Adrenal gland (tissue), 12 donors: ENCODE data around the gene SRGAP3. TPM values are rescaled to one million over a fixed set of nuclear protein-coding genes. Genes with fewer than 3 reads are reported as not detected.

Experiments
- DNase-seq, 7 donors: peaks; one replicate each; pipeline ENCODE4 v3.0.0-alpha.2; 2019 to 2020
- H3K27ac ChIP-seq, 5 donors: fragments of 200-600 bp; sonication (generic) in 4 of 5; 1 replicate in 3 of 5; 2 replicates in 2 of 5; pipeline versions ENCODE4 v1.5.1 to v1.8.0; 2016 to 2020; ENCODE audit warnings: mild to moderate bottlenecking in 1 of 5
- H3K27me3 ChIP-seq: fragments of 200-600 bp; 2 replicates; pipeline ENCODE4 v1.8.0; 2021
- H3K36me3 ChIP-seq, 2 donors: fragments of 200-600 bp; replicated peaks in 1 of 2; 1 replicate in 1 of 2; 2 replicates in 1 of 2; pipeline versions ENCODE4 v1.5.1 to v1.8.0; 2018 to 2022
- H3K4me1 ChIP-seq, 2 donors: fragments of 200-600 bp; replicated peaks in 1 of 2; 1 replicate in 1 of 2; 2 replicates in 1 of 2; pipeline versions ENCODE4 v1.5.1 to v1.8.0; 2018 to 2021
- H3K4me3 ChIP-seq, 4 donors: fragments of 200-600 bp; sonication (generic) in 3 of 4; one replicate each; pipeline ENCODE4 v1.5.1; 2016 to 2018
- H3K9me3 ChIP-seq, 3 donors: fragments of 200-600 bp; sonication (generic) in 1 of 3; replicated peaks in 1 of 3; 1 replicate in 2 of 3; 2 replicates in 1 of 3; pipeline versions ENCODE4 v1.5.1 to v1.8.0; 2016 to 2021
- CTCF ChIP-seq, 6 experiments: fragments of 450-650 bp in 4 of 6; fragments of 200-600 bp in 2 of 6; sonication (generic) in 1 of 6; IDR thresholded peaks; 1 replicate in 5 of 6; 2 replicates in 1 of 6; pipeline versions ENCODE4 v1.5.1 to v1.8.0; 2016 to 2021; ENCODE audit warnings: antibody characterized with exemption in 6 of 6, mild to moderate bottlenecking in 2 of 6, moderate library complexity in 1 of 6
- POLR2A ChIP-seq, 2 donors: fragments of 450-650 bp; IDR thresholded peaks; one replicate each; pipeline ENCODE4 v1.6.1; 2017; ENCODE audit warnings: antibody characterized with exemption in 2 of 2, mild to moderate bottlenecking in 2 of 2, moderate library complexity in 1 of 2
- WGBS, 4 donors: extraction: QIAGEN DNeasy Blood & Tissue Kit in 2 of 4; methylation state at CpG; one replicate each; pipeline versions ENCODE4 v1.1.5 to v1.1.7; 2013 to 2017; 5-methylcytosine and 5-hydroxymethylcytosine counted together
- intact Hi-C, 2 donors: fragments of 100-400 bp; cut with DNase I; formaldehyde crosslinking; loops; one replicate each; pipeline versions ENCODE4 v1.14.1 to v1.15.0; 2022 to 2023
- polyA plus RNA-seq, 3 donors: library from polyadenylated mRNA; stranded (reverse); fragments of 200-250 nt in 2 of 3; fragments of 350-450 nt in 1 of 3; fragmentation: Illumina TruSeq in 1 of 3; extraction: RNeasy Lipid Tissue Mini Kit (QIAGEN cat#74804) in 1 of 3; gene quantifications; one replicate each; pipeline ENCODE4 v1.2.3, GENCODE V29; 2013 to 2014
- total RNA-seq, 9 donors: library from RNA; depleted of rRNA in 4 of 9; stranded (reverse); fragments of >200 nt in 4 of 9; fragments of 120-200 nt in 1 of 9; fragmentation: NEBNext Ultra II Directional in 1 of 9; extraction: Animal tissue kit (Norgen Biotek cat#: 25700) in 1 of 9; gene quantifications; one replicate each; pipeline versions ENCODE4 v1.1.0 to v1.2.4, GENCODE V29; 2013 to 2023
- donor health status: healthy with polysubstance abuse.
- donor health status: Bipolar disorder and iron deficiency.
- donor health status: DM: yes; HTN: yes; CAD: no.
- donor health status: DM: no; HTN: no; CAD: no.
- donor health status: DM: no; HTN: no; CAD: no.
- donor health status: DM: yes; HTN: yes; CAD: no.

Gene SRGAP3
- total and polyA plus RNA-seq, 12 donors = 3.3 to 35.0 (median 17.8) TPM

GRCh38 chr3:9214185-9214584 lies 35.3 kb downstream of the SRGAP3 start:
- intact Hi-C loops = no loop called here
- peak in 1 of 7 donors; percentile 26 for DNase-seq
- no peak overlapping the region for H3K4me3 ChIP-seq
- no peaks in the 10 kb centered on the region for H3K9me3 ChIP-seq
- peak overlapping the region in 2 of 5 donors; percentile 21 to 56 for H3K27ac ChIP-seq
- H3K36me3 ChIP-seq = no peaks in the 10 kb centered on the region
- TF ChIP-seq CTCF (IDR thresholded peaks at IDR 0.05) (no peak), POLR2A (IDR thresholded peaks at IDR 0.05) (no peak)
- no peaks in the 10 kb centered on the region for H3K27me3 ChIP-seq
- WGBS, 4 donors = 42 to 54% (median 52%) methylated on average over 3 of the region's 3 CpGs
- peaks cover 0 to 15% of the 10 kb centered on the region in 2 donors for H3K4me1 ChIP-seq

- H3K4me3 ChIP-seq = no peak overlapping the region
- no peak overlapping the region for H3K27ac ChIP-seq
- 87 to 94% (median 91%) methylated on average over 4 to 5 of the region's 5 CpGs for WGBS, 4 donors
- H3K4me1 ChIP-seq = peaks cover 0 to 15% of the 10 kb centered on the region in 2 donors
- H3K9me3 ChIP-seq = no peaks in the 10 kb centered on the region
- no peaks in the 10 kb centered on the region for H3K27me3 ChIP-seq
- TF ChIP-seq CTCF (IDR thresholded peaks at IDR 0.05) (no peak), POLR2A (IDR thresholded peaks at IDR 0.05) (no peak)
- no peaks in the 10 kb centered on the region for H3K36me3 ChIP-seq
- intact Hi-C loops = no loop called here
- no peak for DNase-seq
Observed at GRCh38 chr3:9213019-9213634, 36.3 kb downstream of the SRGAP3 start.

GRCh38 chr3:9211155-9211950 lies 38.1 kb downstream of the SRGAP3 start:
- peak in 1 of 7 donors; percentile 39 for DNase-seq
- Histone ChIP-seq H3K4me1 (peaks cover 0 to 15% of the 10 kb centered on the region in 2 donors), H3K4me3 (no peak overlapping the region), H3K9me3 (no peaks in the 10 kb centered on the region), H3K36me3 (no peaks in the 10 kb centered on the region), H3K27me3 (no peaks in the 10 kb centered on the region), H3K27ac (no peak overlapping the region)
- WGBS, 4 donors = 79 to 87% (median 84%) methylated on average over 2 of the region's 2 CpGs
- intact Hi-C loops = no loop called here
- TF ChIP-seq CTCF (IDR thresholded peaks at IDR 0.05) = no peak

- peaks cover under 1 to 13% of the 10 kb centered on the region in 2 donors for H3K4me1 ChIP-seq
- no peak overlapping the region for H3K4me3 ChIP-seq
- H3K9me3 ChIP-seq = no peaks in the 10 kb centered on the region
- no peak overlapping the region for H3K27ac ChIP-seq
- no peak for DNase-seq
- no peaks in the 10 kb centered on the region for H3K27me3 ChIP-seq
- WGBS, 4 donors = 85 to 92% (median 89%) methylated on average over 3 of the region's 3 CpGs
- H3K36me3 ChIP-seq = no peaks in the 10 kb centered on the region
- intact Hi-C loops = no loop called here
- no peak for TF ChIP-seq POLR2A (IDR thresholded peaks at IDR 0.05)
- TF ChIP-seq CTCF (IDR thresholded peaks at IDR 0.05) = no peak
Observed at GRCh38 chr3:9209777-9210176, 39.7 kb downstream of the SRGAP3 start.
